ENCODE measurements around the gene PCGF6.
"Not testable (repeated sequence)": the region's sequence is repeated elsewhere in the genome, so short reads cannot be mapped to it uniquely, and the experiment has no call there.

PCGF6 gene, protein sequence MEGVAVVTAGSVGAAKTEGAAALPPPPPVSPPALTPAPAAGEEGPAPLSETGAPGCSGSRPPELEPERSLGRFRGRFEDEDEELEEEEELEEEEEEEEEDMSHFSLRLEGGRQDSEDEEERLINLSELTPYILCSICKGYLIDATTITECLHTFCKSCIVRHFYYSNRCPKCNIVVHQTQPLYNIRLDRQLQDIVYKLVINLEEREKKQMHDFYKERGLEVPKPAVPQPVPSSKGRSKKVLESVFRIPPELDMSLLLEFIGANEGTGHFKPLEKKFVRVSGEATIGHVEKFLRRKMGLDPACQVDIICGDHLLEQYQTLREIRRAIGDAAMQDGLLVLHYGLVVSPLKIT

DNA sequence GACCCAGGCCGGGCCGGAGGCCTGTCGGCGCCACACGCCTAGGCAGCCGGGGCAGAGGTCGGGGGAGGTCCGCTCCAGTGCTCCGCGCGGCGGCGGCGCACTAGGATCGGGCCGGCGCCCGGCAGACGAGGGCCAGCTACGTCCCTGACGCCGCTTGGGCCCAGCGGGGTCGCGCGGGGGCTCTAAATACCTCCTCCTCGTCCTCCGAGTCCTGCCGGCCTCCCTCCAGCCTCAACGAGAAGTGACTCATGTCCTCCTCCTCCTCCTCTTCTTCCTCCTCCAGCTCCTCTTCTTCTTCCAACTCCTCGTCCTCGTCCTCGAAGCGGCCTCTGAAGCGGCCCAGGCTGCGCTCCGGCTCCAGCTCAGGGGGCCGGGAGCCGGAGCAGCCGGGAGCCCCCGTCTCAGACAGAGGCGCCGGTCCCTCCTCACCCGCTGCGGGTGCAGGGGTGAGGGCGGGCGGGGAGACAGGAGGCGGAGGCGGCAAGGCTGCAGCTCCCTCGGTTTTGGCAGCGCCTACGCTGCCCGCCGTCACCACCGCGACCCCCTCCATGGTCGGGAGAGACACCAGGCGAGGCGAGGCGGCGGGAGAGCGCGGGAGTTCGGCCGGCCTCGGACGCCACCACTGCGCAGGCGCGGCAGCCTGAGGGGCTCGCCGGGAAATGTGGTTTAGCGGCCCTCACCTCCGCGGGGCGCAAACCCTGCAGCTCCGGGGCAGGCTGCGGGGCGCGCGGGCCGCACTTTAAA, at the start of gene PCGF6:
Gene PCGF6 (minus strand): TSS at position 624 of the 744 bp plus-strand sequence. CDS start 74 bp downstream, at position 550.
- peak; percentile 84 for DNase-seq

DNA sequence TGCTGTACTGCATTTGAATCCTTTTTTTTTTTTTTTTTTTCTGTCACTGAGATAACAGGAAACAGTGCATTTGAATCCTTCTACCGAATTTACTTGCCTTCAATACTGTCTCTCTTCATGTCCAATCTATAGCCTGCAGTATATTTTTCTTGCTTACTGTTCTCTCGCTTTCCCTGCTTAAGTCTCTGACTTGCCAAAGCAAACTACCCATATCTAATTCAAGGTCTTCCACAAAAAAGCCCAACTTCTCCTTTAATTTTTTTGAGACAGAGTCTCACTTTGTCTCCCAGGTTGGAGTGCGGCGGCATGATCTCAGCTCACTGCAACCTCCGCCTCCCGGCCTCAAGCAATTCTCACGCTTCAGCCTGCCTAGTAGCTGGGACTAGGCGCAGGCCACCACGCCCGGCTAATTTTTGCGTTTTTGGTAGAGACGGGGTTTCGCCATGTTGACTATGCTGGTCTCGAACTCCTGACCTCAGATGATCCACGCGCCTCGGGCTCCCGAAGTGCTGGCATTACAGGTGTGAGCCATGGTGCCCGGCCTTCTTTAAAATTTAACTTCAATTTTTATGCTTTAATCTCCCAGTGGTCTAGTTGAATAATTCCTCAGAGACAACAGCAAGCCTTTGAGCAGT, 46.4 kb upstream of the PCGF6 start:
- no peak for DNase-seq

DNA sequence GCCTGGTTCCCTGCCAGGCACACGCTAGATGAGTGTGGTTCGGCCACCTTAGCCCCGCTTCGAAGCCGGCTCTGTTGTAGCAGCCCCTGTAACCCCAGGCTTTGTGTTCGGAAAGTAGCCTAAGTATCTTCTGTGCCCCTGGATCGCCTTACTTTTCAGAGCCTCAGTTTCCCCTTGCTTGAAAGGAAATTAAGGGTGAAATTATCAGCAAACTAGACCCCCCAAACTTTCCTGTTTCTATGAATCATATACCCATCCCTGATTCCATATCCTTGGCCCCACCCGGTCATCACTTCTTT, 45.8 kb upstream of the PCGF6 start:
- DNase-seq, result no peak

DNA sequence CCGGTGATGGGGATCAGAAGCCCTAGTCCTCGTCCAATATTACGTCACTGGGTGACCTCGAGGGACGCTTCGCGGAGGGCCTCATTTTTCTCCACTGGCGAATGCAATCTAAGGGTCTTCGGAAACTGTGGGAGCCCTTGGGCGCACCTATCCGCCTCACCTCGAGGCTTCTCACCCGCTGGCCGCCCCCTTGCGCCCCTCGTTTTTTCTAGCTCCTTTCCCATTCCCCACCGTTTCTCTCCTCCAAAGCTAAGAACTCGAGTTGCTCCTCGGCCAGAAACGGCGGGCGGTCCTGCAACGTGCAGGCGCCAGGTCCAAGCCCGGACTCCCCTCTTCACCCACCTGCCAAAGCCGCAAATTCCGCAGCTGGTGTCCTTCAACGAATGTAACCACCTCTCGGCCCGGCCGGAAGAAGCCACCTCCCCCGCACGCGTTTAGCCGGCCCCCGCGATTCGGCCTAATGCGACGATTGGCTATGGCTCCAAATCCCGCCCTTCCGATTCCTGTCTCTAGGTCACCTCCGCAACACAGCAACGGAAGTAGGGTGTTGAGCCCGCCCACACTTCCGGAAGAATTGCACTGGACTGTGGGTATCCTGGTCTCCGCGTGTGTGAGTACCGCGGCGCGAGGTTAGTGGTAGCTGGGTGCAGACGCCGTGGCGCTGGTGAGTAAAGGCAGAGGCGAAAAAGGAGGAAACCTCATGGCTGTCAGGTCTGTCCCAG, 45.3 kb upstream of the PCGF6 start, which contains the start of the genes ATP5MK and PDCD11:
Gene ATP5MK (minus strand): TSS at position 409 of the 722 bp plus-strand sequence. CDS start 4,018 bp downstream, outside the sequence.
Gene PDCD11 (plus strand): TSS at position 560 of the 722 bp plus-strand sequence. CDS start 1,801 bp downstream, outside the sequence.
- peak; percentile 97 for DNase-seq

DNA sequence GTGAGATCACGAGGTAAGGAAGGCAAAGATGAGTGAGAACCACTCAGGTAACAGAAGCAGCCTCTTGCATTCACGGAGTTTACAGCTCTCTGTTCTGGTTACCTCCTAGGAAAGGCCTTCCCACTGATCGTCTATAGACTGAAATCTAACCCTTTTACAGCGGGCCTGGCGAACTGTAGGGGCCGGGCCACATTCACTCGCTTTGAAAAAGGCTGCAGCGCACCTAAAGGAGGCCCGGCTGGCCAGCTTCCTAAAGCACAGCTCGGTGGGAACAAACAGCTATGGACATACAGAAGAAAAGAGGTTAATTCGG, 44.8 kb upstream of the PCGF6 start:
- no peak for DNase-seq

DNA sequence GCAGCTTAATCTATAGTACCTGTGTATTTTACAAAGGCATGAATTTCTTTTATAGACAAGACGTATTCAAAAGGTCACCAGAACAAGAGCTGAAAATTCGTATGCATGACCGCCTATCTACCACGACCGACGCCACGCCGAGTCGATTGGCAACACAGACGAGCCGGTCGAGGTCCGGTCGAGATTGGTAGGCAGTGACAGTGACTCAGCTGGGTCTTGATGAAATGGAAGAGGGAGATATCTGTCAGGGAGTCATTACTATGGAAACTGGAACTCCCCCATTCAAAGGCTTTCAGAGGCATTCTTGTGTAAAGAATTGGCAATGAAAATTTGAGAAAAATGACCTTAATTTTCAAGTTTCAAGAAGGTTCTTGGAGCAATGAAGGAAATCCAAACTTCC, 43.2 kb upstream of the PCGF6 start:
- no peak for DNase-seq

DNA sequence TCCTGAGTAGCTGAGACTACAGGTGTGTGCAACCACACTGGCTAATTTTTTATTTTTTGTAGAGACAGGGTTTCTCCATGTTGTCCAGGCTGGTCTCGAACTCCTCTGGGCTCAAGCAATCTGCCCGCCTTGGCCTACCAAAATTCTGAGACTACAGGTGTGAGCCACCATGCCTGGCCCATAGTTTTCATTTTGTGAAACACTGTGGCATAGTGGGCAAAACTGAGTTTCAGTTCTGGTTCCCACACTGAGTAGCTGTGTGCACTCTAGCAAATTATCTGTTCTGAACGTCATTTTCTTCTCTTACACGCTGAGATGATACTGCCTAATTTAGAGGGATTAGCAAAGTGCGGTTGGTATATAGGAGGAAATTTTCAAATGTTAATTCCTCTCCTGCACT, 31.8 kb upstream of the PCGF6 start:
- no peak for DNase-seq

DNA sequence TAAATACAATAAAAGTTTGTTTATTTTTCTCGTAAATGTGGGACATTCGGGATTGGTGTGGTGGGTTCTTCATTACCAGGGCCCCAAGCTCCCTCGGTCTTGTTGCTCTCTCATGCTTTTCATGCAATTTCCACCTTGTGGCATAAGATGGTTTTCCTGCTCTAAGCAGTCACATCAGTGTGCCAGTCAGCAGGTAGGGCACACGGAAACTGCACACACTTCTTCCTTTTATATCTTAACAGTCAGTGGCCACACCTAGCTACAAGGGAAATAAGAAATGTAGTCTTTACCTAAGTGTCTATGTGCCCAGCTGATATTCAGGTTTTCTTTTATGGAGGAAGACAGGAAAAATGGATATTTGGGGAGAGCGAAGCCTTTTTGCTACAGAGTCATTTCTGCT, 23.3 kb upstream of the PCGF6 start:
- no peak for DNase-seq

DNA sequence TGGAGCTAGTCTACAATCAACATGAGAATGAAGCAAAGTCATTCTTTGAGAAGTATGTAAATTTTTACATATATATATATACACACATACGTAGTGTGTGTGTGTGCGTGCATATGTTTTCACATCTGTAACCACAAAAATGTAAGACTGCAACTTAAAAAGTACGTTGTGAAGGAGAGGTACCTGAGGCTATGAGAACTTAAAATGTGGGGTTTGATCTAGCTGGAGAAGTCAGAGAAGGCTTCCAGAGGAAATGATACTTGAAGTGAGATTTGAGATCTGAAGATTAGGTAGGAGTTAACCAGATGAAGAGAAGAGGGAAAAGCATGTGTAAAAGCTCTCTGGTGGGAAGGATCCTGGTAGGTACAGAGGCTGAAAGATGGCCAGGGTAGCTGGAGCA, 22.6 kb upstream of the PCGF6 start:
- no peak for DNase-seq

DNA sequence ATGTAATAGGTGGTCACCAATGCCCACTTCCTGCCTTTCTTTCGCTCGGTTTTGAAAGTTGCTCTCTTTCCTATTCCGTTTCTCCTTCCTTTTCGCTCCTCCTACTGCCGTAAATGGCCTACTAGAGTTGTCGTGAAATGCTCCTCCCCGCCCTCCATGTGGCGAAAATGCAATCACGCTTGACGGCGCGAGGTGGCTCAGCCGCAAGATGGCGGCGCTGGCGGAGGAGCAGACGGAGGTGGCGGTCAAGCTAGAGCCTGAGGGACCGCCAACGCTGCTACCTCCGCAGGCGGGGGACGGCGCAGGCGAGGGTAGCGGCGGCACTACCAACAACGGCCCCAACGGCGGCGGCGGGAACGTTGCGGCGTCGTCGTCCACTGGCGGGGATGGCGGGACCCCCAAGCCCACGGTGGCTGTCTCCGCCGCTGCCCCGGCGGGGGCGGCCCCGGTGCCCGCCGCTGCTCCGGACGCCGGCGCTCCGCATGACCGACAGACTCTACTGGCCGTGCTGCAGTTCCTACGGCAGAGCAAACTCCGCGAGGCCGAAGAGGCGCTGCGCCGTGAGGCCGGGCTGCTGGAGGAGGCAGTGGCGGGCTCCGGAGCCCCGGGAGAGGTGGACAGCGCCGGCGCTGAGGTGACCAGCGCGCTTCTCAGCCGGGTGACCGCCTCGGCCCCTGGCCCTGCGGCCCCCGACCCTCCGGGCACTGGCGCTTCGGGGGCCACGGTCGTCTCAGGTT, 17.0 kb upstream of the PCGF6 start, which contains the start of gene TAF5:
Gene TAF5 (plus strand): TSS at position 195 of the 737 bp plus-strand sequence. CDS start 14 bp downstream, at position 209.
- DNase-seq, result peak; percentile 96

DNA sequence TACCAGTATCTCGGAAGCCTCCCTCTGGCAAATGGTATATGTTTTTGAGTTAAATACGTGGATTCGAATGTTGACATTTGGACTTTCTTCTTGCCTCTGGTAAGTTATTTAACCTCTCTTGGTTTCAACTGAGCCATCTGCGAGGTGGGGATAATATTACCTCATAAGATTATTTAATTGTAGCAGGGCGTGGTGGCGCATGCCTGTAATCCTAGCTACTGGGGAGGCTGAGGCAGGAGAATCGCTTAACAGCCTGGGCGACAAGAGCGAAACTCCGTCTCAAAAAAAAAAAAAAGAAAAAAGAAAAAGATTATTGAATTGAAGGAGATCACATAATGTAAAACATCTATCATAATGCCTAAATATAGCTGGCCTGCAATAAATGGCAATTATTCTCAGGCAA, 16.4 kb upstream of the PCGF6 start:
- peak; percentile 1 for DNase-seq

DNA sequence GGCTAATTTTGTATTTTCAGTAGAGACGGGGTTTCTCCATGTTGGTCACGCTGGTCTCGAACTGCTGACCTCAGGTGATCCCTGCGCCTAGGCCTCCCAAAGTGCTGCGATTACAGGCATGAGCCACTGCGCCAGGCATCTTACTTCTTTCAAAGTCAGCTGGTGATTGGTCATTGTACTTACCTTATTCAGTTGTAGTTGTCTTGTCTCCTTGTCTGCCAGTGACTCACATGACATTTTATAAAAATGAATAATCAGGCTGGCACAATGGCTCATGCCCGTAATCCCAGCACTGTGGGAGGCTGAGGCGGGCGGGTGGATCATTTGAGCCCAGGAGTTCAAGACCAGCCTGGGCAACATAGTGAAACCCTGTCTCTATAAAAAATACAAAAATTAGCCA, 9.9 kb upstream of the PCGF6 start:
- DNase-seq, result not testable (repeated sequence)

DNA sequence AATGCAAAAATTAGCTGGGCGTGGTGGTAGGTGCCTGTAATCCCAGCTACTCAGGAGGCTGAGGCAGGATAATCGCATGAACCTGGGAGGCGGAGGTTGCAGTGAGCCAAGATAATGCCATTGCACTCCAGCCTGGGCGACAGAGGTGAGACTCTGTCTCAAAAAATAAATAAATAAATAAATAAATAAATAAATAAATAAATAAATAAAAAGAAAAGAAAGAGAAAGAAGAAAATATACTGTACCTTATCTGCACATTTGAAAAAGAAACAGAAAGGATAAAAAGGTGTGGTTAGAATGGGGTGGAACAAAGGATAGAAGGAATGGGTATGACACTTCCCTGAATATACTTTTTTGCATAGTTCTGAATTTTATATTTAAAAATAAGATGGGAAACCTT, 8.6 kb upstream of the PCGF6 start:
- DNase-seq, result not testable (repeated sequence)

DNA sequence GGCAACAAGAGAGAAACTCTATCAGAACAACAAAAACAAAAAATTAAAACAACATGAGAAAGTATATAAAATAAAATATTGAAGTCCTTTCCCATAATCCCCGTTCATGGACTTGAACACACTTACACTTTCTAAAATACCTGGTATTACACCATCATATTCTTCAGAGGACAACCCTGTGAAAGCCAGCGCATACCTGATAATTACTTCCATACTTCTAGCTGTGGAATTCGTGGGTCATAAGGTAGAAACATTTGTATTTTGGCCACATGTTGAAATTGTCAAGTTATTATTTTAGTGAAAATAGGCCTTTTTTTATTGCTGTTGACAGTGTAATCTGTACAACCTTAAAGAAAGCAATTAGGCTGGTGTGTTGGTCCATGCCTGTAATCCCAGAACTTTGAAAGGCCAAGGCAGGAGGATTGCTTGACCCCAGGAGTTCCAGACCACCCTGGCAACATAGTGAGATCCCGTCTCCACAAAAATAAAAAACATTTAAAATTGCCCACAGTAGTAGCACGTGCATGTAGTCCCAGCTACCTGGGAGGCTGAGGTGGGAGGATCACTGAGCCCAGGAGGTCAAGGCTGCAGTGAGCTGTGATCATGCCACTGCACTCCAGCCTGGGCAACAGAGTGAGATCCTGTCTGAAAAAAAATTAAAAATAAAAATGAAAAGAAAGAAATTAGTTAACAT, 5.1 kb upstream of the PCGF6 start:
- DNase-seq, result no peak

DNA sequence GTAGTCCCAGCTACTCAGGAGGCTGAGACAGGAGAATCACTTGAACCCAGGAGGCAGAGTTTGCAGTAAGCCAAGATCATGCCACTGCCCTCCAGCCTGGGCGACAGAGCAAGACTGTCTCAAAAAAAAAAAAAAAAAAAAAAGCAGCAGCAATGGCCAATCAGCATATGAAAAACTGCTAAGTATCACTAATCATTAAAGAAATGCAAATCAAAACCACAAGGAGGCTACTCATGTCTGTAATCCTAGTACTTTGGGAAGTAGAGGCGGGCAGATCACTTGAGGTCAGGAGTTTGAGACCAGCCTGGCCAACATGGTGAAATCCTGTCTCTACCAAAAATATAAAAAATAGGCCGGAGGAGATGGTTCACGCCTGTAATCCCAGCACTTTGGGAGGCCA, 3.6 kb upstream of the PCGF6 start:
- DNase-seq, result not testable (repeated sequence)

DNA sequence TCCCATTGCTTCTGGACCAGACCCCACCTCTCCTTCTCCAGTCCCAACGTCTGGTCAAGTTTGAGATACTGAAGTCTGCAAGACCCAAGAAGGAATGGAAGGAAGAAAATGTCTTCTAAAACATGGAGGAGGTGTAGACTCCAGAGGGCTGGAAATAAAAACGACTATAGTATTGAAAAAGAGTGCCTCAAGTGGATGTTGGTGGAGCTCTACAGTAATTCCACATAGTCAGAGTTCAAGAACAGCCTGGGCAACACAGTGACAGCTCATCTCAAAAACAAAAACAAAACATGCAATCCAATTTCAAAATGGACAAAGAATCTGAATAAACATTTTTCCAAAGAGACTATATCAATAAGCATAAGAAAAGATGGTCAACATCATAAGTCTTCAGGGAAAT, 2.3 kb upstream of the PCGF6 start:
- no peak for DNase-seq

DNA sequence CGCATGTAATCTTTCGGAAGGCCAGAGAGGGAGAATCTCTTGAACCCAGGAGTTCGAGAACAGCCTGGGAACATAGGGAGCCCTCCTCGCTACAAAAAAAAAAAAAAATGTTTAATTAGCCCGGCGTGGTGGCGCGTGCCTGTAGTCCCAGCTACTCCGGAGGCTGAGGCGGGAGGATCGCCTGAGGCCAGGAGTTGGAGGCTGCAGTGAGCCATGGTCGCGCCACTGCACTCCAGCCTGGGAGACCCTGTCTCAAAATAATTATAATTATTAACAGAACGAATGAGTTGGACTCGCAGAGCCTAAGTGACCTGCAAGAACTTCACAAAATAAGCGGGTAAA, 794 bp downstream of the PCGF6 start:
- no peak for DNase-seq

DNA sequence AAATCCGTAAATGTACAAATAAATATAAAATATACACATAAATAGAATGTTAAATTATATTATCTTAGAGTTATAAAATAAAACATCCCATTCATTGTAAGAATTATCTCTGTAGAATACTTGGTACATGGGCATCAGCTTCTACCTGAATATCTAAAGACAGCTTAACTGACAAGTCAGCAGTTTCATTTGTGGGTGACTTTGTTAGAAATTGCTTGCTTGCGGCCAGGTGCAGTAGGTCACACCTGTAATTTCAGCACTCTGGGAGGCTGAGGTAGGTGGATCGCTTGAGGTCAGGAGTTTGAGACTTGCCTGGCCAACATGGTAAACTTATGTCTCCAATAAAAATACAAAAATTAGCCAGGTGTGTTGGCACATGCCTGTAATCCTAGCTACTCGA, 14.6 kb downstream of the PCGF6 start:
- no peak for DNase-seq

DNA sequence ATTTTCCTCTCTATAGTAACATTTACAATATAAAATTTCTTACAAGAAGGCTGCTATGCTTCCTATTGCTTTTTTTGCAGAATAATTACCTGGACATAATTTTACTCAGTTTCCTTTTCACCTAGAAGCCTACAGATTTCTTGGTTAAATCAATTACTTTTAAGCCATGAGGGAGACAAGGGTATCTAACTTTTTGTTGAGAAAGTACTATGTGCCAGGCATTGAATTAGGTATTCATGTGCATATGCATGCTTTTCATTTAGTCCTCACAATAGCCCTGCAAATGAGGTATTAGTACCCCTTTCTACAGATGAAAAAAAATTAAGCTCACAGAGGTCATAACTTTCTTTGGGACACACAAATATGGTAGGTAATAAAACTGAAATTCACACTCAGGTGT, 16.4 kb downstream of the PCGF6 start:
- DNase-seq, result no peak

DNA sequence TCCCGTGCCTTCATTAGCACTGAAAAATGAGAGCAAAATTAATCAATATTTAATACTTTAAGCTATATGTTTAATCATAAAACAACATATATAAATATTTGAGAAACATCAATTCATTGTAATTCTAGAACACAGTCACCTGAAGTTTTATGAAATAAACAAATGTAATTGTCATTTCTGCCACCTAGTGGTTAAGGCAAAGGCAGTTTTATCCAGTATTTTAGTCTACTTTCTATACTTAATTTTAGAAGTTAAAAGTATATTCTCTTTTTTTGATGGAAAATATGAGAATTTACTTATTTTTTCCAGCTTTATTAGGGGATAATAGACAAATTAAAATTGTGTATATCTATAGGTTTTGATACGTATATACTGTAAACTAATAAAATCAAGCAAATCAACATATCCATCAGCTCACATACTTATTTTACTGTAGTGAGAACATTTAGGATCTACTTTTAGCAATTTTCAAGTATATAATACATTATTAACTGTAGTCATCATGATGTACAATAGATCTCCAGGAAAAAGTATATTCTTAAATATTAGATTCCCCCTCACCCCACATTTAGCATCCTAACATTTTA, 16.9 kb downstream of the PCGF6 start:
- peak; percentile 9 for DNase-seq

DNA sequence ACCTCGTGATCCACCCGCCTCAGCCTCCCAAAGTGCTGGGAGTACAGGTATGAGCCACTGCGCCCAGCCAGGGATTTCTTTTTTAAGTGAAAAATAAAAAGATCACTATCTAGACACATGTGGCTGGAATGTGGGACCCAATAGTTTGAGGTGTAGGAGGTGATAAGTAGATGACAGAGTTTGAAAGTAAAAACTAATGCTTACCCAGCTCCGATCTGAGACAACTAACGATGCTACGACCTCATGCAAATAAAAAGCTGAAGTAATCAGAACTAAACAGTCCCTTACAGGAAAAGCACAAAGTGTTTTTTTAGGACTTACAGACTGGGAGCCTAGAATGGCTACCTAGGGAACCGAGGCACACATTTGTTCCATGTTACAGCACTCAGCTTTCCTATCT, 23.0 kb downstream of the PCGF6 start:
- DNase-seq, result no peak

DNA sequence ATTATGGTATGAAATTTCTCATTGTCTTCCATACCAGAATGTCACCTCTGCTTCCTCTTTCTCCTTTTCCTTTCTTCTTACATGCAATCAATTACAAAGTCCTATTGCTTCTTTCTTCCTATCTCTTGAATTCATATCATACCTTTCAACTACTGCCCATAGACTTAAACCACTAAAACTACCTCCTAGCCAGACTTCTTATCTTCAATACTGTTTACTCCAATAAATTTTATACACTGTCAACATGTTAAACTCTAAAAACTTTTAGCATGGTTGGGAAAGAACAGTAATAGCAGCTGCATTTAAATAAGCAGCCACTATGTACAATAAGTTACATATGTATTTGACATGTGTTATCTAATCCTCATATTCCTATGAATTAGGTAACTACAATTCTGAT, 34.9 kb downstream of the PCGF6 start:
- no peak for DNase-seq

All from fibroblast of upper back skin (primary cell).